HUDEP-2 (cell line): ENCODE data around the gene STRIT1.

Experiments
- DNase-seq, 76 experiments: peaks; one replicate each; lab custom pipeline; 2025; ENCODE audit not compliant: unreplicated experiment in 76 of 76; lab: John Stamatoyannopoulos, UW

The STRIT1 gene

DNA sequence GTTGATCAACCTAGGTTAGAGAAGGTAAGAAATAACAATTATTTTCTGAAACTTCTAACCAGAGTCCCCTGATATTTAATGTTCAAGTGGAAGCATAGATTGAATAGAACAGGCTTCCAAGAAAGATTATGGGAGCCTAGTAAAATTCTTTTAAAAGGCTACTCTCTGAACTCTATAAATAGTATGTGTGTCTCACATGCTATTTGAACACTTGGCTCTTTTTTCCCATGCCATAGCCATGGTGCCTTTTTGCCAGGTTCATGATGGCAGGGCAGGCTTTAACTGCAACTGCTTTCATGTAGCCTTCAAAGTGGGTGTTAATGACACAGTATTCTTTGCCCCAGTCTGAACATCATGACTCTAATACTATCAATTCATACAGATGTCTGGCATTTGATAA, 22.9 kb upstream of the STRIT1 start:
- no peak for DNase-seq

DNA sequence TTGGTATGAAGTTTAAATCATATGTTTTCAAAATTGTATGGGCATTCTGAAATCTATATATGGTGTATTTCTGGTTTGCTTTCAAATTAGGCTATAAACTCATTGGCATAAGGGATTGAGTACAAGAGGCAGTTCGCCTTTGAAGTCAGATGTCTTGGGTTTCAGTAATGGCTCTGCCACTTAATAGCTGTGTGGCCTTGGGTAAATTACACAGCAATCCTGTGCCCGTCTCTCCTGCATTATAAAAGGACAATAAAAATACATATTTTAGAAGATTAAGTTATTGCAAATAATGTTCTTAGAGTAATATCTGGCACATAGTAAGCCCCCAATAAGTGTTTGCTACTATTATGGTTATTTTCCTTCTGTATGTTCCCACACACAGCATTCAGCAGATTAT, 20.4 kb upstream of the STRIT1 start:
- DNase-seq, result no peak

- no peak for DNase-seq
These were observed 19.8 kb upstream of the STRIT1 start for GRCh38 chr3:155313300-155313699.

- no peak for DNase-seq
These were observed 19.3 kb upstream of the STRIT1 start for GRCh38 chr3:155312781-155313180.

DNA sequence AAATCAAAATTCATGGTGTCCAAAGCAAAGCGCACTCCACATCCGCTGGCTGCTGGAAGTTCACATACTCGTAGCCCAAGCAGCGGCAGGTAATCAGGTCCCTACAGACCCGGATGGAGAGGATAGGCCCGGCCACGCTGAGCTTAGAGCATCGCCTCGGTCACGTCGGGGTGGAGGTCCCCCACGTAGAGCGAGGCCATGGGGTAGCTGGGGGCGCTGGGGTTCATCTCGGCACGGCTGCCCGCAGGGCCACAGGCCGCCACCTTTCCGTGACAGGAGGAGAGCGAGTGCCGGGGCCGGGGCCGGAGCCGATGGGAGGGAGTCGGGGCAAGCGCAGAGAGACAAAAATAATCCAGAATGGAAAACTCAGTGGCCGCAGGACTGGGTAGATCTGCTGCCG, 16.1 kb upstream of the STRIT1 start:
- no peak for DNase-seq

GRCh38 chr3:155308831-155309230, 15.3 kb upstream of the STRIT1 start:
- DNase-seq, result no peak

GRCh38 chr3:155307183-155307582, 13.7 kb upstream of the STRIT1 start:
- no peak for DNase-seq

DNA sequence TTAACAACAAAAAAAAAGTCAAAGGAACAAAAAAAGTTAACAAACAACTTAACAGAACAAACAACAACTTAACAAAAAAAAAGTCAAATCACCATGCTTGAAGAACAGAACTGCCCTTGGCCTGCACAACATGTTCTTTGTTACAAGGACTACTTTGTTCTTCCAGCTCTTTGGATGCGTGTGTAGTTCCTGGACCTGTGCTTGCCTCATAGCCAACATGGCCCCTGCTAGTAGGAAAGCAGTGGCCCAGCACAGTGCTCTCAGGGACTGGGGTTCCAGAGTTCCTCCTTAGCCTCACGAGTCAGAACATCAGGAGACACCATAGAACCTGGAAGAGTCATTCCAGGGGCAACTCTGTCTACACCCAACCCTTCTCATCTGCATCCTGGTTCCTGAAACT, 10.9 kb upstream of the STRIT1 start:
- DNase-seq, result no peak

- peak in 2 of 76 experiments; percentile 10 to 32 for DNase-seq
These were observed 10.1 kb upstream of the STRIT1 start for GRCh38 chr3:155303540-155304097.

DNA sequence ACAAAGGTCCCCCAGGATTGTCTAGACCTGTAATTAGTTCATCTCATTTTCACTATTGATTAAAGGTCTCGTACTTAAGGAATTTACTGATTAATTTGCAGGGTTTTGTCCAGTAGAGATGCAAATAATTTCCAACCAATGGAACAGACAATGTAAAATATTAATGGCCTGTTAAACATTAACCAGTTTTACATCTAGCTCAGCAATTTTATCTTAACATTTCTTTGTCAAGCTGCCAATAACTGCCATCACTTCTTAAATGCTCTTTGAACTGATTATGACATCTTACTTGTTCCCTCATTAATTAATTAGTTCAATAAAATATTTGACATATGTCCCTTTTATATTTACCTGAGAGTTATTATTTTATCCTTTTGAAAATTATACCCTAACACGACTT, 9.4 kb upstream of the STRIT1 start:
- DNase-seq, result peak in 1 of 76 experiments; percentile 19

DNA sequence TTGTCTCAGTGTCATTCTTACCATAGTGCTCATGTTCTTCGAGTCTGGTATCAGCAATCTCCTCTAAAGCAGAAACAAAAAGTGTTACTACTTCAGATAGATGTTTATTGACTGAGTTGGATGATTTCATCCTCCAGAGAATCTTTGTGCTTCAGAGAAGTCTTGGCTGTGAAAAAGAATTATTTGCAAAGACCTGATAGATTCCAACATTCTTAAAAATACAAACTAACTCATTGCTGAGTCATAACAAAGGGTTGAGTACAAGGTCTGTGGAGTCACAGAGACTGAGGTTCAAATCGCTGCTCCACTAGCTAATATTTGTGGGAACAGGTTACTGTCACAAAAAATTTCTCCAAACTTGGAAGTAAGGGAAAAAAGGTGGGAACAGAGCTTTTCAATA, 9.0 kb upstream of the STRIT1 start:
- DNase-seq, result no peak

GRCh38 chr3:155297100-155297499, 3.6 kb upstream of the STRIT1 start:
- no peak for DNase-seq

DNA sequence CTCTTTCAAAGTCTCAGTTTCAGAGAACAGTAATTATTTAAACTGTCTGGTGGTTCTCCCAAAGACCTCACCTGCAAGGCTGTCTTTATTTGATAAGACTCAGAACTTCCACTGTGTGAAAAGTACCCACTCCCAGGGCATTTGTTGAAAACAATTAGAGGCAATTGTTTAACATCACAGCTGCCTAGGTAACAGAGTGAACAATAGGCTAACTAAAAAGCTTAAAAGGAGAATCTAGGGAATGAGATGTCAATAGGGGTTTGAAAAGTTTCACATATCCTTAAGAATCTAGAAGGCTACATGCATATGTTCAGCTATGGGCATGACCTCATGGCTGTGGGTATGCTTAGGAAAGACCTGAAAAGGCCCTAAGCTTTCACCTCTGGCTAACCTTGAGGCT, 2.9 kb upstream of the STRIT1 start:
- DNase-seq, result no peak

- DNase-seq, result no peak
These were observed 790 bp downstream of the STRIT1 start for GRCh38 chr3:155292693-155293092.

DNA sequence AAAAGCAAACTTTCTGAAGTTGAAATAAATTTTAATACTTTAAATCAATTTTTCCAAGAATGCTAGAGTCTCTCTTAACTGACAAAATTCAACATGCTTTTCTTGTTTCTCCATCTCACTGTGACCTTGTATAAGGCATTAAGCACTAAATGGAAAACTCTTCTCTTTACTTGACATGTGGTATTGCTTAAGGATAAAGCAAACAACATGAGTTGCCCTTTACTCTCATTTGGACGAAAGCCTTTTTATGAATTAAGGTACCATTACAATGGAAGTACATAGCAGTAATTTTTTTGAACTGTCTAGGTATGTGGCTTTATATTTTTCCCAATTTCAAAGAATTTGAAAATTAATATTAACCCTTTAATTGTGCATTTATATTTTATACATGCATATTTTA, 1.4 kb downstream of the STRIT1 start:
- no peak for DNase-seq

DNA sequence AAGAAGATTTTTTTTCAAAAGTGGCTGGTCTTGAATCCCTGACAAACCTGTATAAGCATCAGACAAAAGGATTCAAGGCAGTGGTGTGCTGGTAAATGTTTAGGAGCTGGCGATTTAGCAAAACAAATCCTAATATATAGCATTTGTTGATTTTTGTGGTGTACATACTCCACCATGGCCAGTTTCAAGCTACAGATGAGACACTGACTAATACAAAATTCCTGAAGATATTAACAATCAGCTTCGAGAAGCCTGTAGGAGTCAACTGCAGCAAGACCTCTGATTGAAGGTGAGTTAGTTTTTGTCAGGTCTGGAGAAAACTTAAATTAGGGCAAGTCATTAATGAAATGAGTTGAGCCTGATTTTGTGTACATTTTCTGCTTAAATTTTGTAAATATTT, 6.7 kb downstream of the STRIT1 start:
- no peak for DNase-seq

GRCh38 chr3:155285936-155286335, 7.5 kb downstream of the STRIT1 start:
- DNase-seq, result no peak

- DNase-seq, result no peak
These were observed 10.1 kb downstream of the STRIT1 start for GRCh38 chr3:155283092-155284056.

GRCh38 chr3:155282385-155283091, 10.9 kb downstream of the STRIT1 start:
- peak in 73 of 76 experiments; percentile 44 to 96 (median 81) for DNase-seq

- no peak for DNase-seq
These were observed 11.6 kb downstream of the STRIT1 start for GRCh38 chr3:155281912-155282311.

GRCh38 chr3:155276089-155276488, 17.4 kb downstream of the STRIT1 start:
- DNase-seq, result peak in 5 of 76 experiments; percentile 5 to 43 (median 24)
